SIG-M5 treated with dmso at 0.1 percent for 504 hours (cell line): Measurements from ENCODE around the gene WASHC3.

Source experiments
- DNase-seq: peaks from one replicate; lab custom pipeline; 2025; ENCODE audit not compliant: unreplicated experiment; lab: John Stamatoyannopoulos, UW

The WASHC3 gene

GRCh38 chr12:101981868-101982267, 79.9 kb downstream of the WASHC3 start:
- DNase-seq, result no peak

DNA sequence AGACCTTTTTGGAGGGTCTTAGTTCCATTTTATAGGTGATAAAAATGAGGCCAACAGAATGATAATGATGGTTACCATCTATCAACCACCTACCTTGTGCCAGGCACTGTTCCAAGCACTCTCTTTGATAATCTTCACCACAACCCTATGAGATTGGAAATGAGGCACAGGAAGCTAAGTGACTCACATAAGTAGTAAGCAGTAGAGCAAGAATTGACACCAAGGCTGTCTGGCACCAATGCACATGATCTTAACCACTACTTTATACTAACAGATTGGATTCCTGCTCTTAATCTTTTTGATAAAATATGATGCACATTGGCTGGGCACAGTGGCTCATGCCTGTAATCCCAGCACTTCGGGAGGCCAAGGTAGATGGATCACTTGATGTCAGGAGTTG, 93.0 kb downstream of the WASHC3 start:
- no peak for DNase-seq

DNA sequence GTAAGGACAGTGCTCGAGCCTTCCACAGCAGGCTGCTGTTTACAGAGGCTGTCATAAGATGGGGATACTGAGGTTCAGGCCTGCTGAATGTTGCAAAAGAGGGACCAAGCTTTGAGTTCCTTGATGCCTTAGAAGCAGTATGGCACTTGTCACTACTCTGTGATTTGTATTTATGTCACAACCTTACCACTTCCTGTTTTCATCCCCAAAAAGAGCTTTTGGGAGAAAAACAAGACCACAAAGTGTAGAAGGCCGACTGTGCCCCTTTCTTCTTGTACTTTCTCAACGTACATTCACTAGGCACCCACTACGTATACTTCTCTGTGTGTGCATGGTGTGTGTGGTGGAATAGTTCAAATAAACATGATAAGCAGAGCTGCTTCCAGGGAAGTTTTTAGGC, 94.3 kb downstream of the WASHC3 start:
- peak; percentile 61 for DNase-seq

- DNase-seq, result no peak
These were observed 95.3 kb downstream of the WASHC3 start for GRCh38 chr12:101966496-101966895.

GRCh38 chr12:101963697-101964096, 98.1 kb downstream of the WASHC3 start:
- DNase-seq, result no peak
